Loucy (cell line): ENCODE data around the gene IDH2.

ENCODE experiments used
- H2AFZ ChIP-seq: fragments of 200-600 bp; sonication (generic); 2 replicates; pipeline ENCODE4 v1.6.0; 2016; ENCODE audit warnings: antibody characterized with exemption, mild to moderate bottlenecking, low read length, moderate library complexity
- H3F3A ChIP-seq: fragments of 200-600 bp; 2 replicates; pipeline ENCODE4 v1.6.0; 2016; ENCODE audit warnings: antibody characterized with exemption, low read depth, mild to moderate bottlenecking
- H3K27me3 ChIP-seq: fragments of 200-600 bp; sonication (generic); 2 replicates; pipeline ENCODE4 v1.6.1; 2014; ENCODE audit warnings: low read length, mild to moderate bottlenecking; ENCODE audit not compliant: insufficient read depth, poor library complexity, severe bottlenecking
- H3K36me3 ChIP-seq: fragments of 200-600 bp; sonication (generic); 2 replicates; pipeline ENCODE4 v1.6.1; 2016; ENCODE audit warnings: low read length; ENCODE audit not compliant: insufficient read depth
- H3K4me1 ChIP-seq: fragments of 200-600 bp; sonication (generic); 2 replicates; pipeline ENCODE4 v1.5.1; 2014; ENCODE audit warnings: low read length, mild to moderate bottlenecking; ENCODE audit not compliant: insufficient read depth, poor library complexity, severe bottlenecking
- H3K4me2 ChIP-seq: fragments of 200-600 bp; sonication (generic); 2 replicates; pipeline ENCODE4 v1.6.0; 2014; ENCODE audit warnings: antibody characterized with exemption, low read length, low read depth, mild to moderate bottlenecking; ENCODE audit not compliant: poor library complexity, severe bottlenecking
- H3K4me3 ChIP-seq: fragments of 200-600 bp; sonication (generic); 2 replicates; pipeline ENCODE4 v1.5.1; 2014; ENCODE audit warnings: low read length, mild to moderate bottlenecking, mixed read lengths; ENCODE audit not compliant: poor library complexity, severe bottlenecking
- H3K79me2 ChIP-seq: fragments of 200-600 bp; sonication (generic); 2 replicates; pipeline ENCODE4 v1.6.1; 2014; ENCODE audit warnings: low read length; ENCODE audit not compliant: insufficient read depth
- H3K9ac ChIP-seq: fragments of 200-600 bp; sonication (generic); 2 replicates; pipeline ENCODE4 v1.6.0; 2014; ENCODE audit warnings: mild to moderate bottlenecking, low read depth, low read length, moderate library complexity; ENCODE audit not compliant: poor library complexity, severe bottlenecking
- H3K9me2 ChIP-seq: fragments of 200-600 bp; sonication (generic); replicated peaks from 2 replicates; pipeline ENCODE4 v1.6.1; 2016; ENCODE audit warnings: low read depth, low read length, mixed read lengths
- H3K9me3 ChIP-seq: fragments of 200-600 bp; sonication (generic); 2 replicates; pipeline ENCODE4 v1.6.1; 2014; ENCODE audit warnings: mild to moderate bottlenecking, antibody characterized with exemption, low read length, low read depth; ENCODE audit not compliant: insufficient read depth
- H4K20me1 ChIP-seq: fragments of 200-600 bp; sonication (generic); 2 replicates; pipeline ENCODE4 v1.6.0; 2014; ENCODE audit warnings: antibody characterized with exemption, low read length, mild to moderate bottlenecking; ENCODE audit not compliant: insufficient read depth, poor library complexity, severe bottlenecking
- CTCF ChIP-seq: fragments of 200-600 bp; sonication (generic); conservative IDR thresholded peaks from 2 replicates; pipeline ENCODE4 v1.5.1; 2014; ENCODE audit warnings: mild to moderate bottlenecking, antibody characterized with exemption, low read length
- EZH2phosphoT487 ChIP-seq: fragments of 200-600 bp; IDR thresholded peaks from 2 replicates; pipeline ENCODE4 v1.6.1; 2018; ENCODE audit warnings: antibody characterized with exemption, mild to moderate bottlenecking, moderate library complexity, borderline replicate concordance

Gene IDH2

GRCh38 chr15:90138071-90138833 lies 36.0 kb upstream of the IDH2 start:
- H3K36me3 ChIP-seq = no peaks in the 10 kb centered on the region
- peaks cover 6% of the 10 kb centered on the region for H3K4me1 ChIP-seq
- H3K9me3 ChIP-seq = no peaks in the 10 kb centered on the region
- no peaks in the 10 kb centered on the region for H3K27me3 ChIP-seq
- H3F3A ChIP-seq = no peaks in the 10 kb centered on the region
- H3K4me2 ChIP-seq = no peak overlapping the region
- no peak overlapping the region for H3K9ac ChIP-seq
- H2AFZ ChIP-seq = no peak overlapping the region
- no peaks in the 10 kb centered on the region for H3K9me2 ChIP-seq
- H3K79me2 ChIP-seq = no peaks in the 10 kb centered on the region
- TF ChIP-seq EZH2phosphoT487 (no peak), CTCF (no peak)
- H4K20me1 ChIP-seq = no peaks in the 10 kb centered on the region
- H3K4me3 ChIP-seq = no peak overlapping the region

GRCh38 chr15:90132437-90132836 lies 30.2 kb upstream of the IDH2 start:
- no peak overlapping the region for H3K4me3 ChIP-seq
- no peaks in the 10 kb centered on the region for H3K27me3 ChIP-seq
- H3F3A ChIP-seq = no peaks in the 10 kb centered on the region
- H3K36me3 ChIP-seq = no peaks in the 10 kb centered on the region
- no peaks in the 10 kb centered on the region for H3K9me2 ChIP-seq
- no peaks in the 10 kb centered on the region for H3K4me1 ChIP-seq
- no peaks in the 10 kb centered on the region for H4K20me1 ChIP-seq
- H2AFZ ChIP-seq = no peak overlapping the region
- no peak overlapping the region for H3K4me2 ChIP-seq
- no peak overlapping the region for H3K9ac ChIP-seq
- H3K9me3 ChIP-seq = no peaks in the 10 kb centered on the region
- H3K79me2 ChIP-seq = no peaks in the 10 kb centered on the region
- no peak for TF ChIP-seq CTCF
- TF ChIP-seq EZH2phosphoT487 = no peak

- Histone ChIP-seq H3K9me2 (no peaks in the 10 kb centered on the region), H3K27me3 (no peaks in the 10 kb centered on the region), H3K79me2 (no peaks in the 10 kb centered on the region), H4K20me1 (no peaks in the 10 kb centered on the region), H3K36me3 (no peaks in the 10 kb centered on the region), H3K4me2 (no peak overlapping the region), H3K4me3 (no peak overlapping the region), H3K4me1 (no peaks in the 10 kb centered on the region), H2AFZ (no peak overlapping the region), H3K9me3 (no peaks in the 10 kb centered on the region), H3K9ac (no peak overlapping the region), H3F3A (no peaks in the 10 kb centered on the region)
- TF ChIP-seq EZH2phosphoT487 (no peak), CTCF (no peak)
Observed at GRCh38 chr15:90131848-90132247, 29.6 kb upstream of the IDH2 start.
